Left kidney (tissue), 2 donors: ENCODE results near the gene SLC7A10. TPM values are rescaled to one million over a fixed set of nuclear protein-coding genes. Genes with fewer than 3 reads are reported as not detected.

Source experiments
- DNase-seq: peaks from one replicate; pipeline ENCODE4 v3.0.0-alpha.2; 2013
- polyA plus RNA-seq: library from polyadenylated mRNA; unstranded; fragments of 120-200 nt; gene quantifications from one replicate; pipeline ENCODE4 v1.2.1, GENCODE V29; 2013; ENCODE audit not compliant: insufficient read length

SLC7A10 gene
- polyA plus RNA-seq, 1 donor, result 0.47 TPM

- no peak for DNase-seq
Observed at GRCh38 chr19:33255781-33256180, 30.1 kb upstream of the SLC7A10 start.

GRCh38 chr19:33254245-33254824, 28.7 kb upstream of the SLC7A10 start:
- DNase-seq, result no peak

- DNase-seq, result no peak
Observed at GRCh38 chr19:33252971-33253370, 27.3 kb upstream of the SLC7A10 start.

- DNase-seq, result no peak
Observed at GRCh38 chr19:33252418-33252962, 26.8 kb upstream of the SLC7A10 start.

- no peak for DNase-seq
Observed at GRCh38 chr19:33251526-33252090, 26.0 kb upstream of the SLC7A10 start.

- DNase-seq, result no peak
Observed at GRCh38 chr19:33251076-33251475, 25.4 kb upstream of the SLC7A10 start.

- no peak for DNase-seq
Observed at GRCh38 chr19:33250500-33250899, 24.9 kb upstream of the SLC7A10 start.

- DNase-seq, result no peak
Observed at GRCh38 chr19:33249740-33250366, 24.2 kb upstream of the SLC7A10 start.

- no peak for DNase-seq
Observed at GRCh38 chr19:33248954-33249613, 23.4 kb upstream of the SLC7A10 start.

GRCh38 chr19:33248553-33248953, 22.9 kb upstream of the SLC7A10 start:
- DNase-seq, result no peak

- DNase-seq, result no peak
Observed at GRCh38 chr19:33248104-33248503, 22.5 kb upstream of the SLC7A10 start.

- no peak for DNase-seq
Observed at GRCh38 chr19:33247441-33247819, 21.8 kb upstream of the SLC7A10 start.

GRCh38 chr19:33246709-33247440, 21.2 kb upstream of the SLC7A10 start:
- no peak for DNase-seq

GRCh38 chr19:33245948-33246708, 20.5 kb upstream of the SLC7A10 start:
- no peak for DNase-seq

- no peak for DNase-seq
Observed at GRCh38 chr19:33242911-33243310, 17.3 kb upstream of the SLC7A10 start.

GRCh38 chr19:33242131-33242530, 16.5 kb upstream of the SLC7A10 start:
- no peak for DNase-seq

GRCh38 chr19:33241530-33242101, 16.0 kb upstream of the SLC7A10 start:
- no peak for DNase-seq

GRCh38 chr19:33241091-33241529, 15.5 kb upstream of the SLC7A10 start:
- DNase-seq, result no peak

GRCh38 chr19:33240181-33240771, 14.6 kb upstream of the SLC7A10 start:
- no peak for DNase-seq

GRCh38 chr19:33239223-33239975, 13.7 kb upstream of the SLC7A10 start:
- no peak for DNase-seq
